Neutrophil (primary cell): ENCODE results near the gene LTN1.

Experiments
- H3K27ac ChIP-seq: fragments of 200-600 bp; sonication (generic); 2 replicates; pipeline ENCODE4 v1.5.1; 2016; ENCODE audit warnings: mild to moderate bottlenecking, moderate library complexity
- H3K27me3 ChIP-seq: fragments of 200-600 bp; sonication (generic); 2 replicates; pipeline ENCODE4 v1.6.0; 2016; ENCODE audit warnings: mild to moderate bottlenecking
- H3K36me3 ChIP-seq: fragments of 200-600 bp; sonication (generic); 2 replicates; pipeline ENCODE4 v1.5.1; 2017
- H3K4me1 ChIP-seq, 2 experiments: fragments of 200-600 bp in 1 of 2; sonication (generic) in 1 of 2; 1 replicate in 1 of 2; 2 replicates in 1 of 2; pipeline versions ENCODE4 v1.5.1 to v1.6.1; 2013 to 2016; ENCODE audit warnings: low read depth in 1 of 2, low read length in 1 of 2, mild to moderate bottlenecking in 1 of 2, moderate library complexity in 1 of 2; ENCODE audit not compliant: control insufficient read depth in 1 of 2, insufficient read depth in 1 of 2
- H3K4me3 ChIP-seq, 2 experiments: fragments of 200-600 bp in 1 of 2; sonication (generic) in 1 of 2; 1 replicate in 1 of 2; 2 replicates in 1 of 2; pipeline ENCODE4 v1.5.1; 2013 to 2016; ENCODE audit warnings: low read depth in 1 of 2, low read length in 1 of 2, mild to moderate bottlenecking in 1 of 2, moderate library complexity in 1 of 2
- H3K9me3 ChIP-seq: fragments of 200-600 bp; sonication (generic); 2 replicates; pipeline ENCODE4 v1.5.1; 2016
- TF ChIP-seq, protein P1 (sequence below): fragments of 200-600 bp; sonication (generic); IDR thresholded peaks from 2 replicates; pipeline ENCODE4 v1.5.1; 2016; ENCODE audit warnings: antibody characterized with exemption

The LTN1 gene

DNA sequence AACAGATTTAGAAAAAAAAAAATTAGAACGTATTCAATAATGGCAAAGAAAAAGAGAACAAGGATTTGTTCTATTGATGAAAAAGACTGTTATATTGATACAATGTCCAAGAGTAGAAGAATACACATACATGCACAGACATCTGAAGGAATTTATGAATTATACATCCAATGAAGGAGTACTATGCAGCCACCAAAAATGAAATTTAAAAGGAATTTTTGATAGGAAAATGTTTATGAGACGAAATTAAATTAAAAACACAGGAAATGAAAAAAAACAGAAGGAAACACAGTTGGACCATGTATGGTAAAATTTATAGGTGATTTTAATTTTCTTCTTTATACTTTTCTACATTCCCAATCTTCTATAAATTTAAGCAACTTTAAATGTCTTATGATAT, 110.3 kb downstream of the LTN1 start:
- TF ChIP-seq, protein P1, sequence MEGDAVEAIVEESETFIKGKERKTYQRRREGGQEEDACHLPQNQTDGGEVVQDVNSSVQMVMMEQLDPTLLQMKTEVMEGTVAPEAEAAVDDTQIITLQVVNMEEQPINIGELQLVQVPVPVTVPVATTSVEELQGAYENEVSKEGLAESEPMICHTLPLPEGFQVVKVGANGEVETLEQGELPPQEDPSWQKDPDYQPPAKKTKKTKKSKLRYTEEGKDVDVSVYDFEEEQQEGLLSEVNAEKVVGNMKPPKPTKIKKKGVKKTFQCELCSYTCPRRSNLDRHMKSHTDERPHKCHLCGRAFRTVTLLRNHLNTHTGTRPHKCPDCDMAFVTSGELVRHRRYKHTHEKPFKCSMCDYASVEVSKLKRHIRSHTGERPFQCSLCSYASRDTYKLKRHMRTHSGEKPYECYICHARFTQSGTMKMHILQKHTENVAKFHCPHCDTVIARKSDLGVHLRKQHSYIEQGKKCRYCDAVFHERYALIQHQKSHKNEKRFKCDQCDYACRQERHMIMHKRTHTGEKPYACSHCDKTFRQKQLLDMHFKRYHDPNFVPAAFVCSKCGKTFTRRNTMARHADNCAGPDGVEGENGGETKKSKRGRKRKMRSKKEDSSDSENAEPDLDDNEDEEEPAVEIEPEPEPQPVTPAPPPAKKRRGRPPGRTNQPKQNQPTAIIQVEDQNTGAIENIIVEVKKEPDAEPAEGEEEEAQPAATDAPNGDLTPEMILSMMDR: no peak

More for the DNA sequence above, 110.3 kb downstream of the LTN1 start:
- Histone ChIP-seq H3K27me3 (peaks cover 6% of the 10 kb centered on the region), H3K27ac (no peak overlapping the region), H3K9me3 (no peaks in the 10 kb centered on the region), H3K4me3 (no peak overlapping the region), H3K4me1 (peaks cover 14% of the 10 kb centered on the region in 2 experiments), H3K36me3 (no peaks in the 10 kb centered on the region)
